Keratinocyte (primary cell): ENCODE data around the gene ZNF578.
"Not testable (repeated sequence)": the region's sequence is repeated elsewhere in the genome, so short reads cannot be mapped to it uniquely, and the experiment has no call there.

ENCODE experiments used
- EZH2 ChIP-seq: IDR thresholded peaks from one replicate; pipeline ENCODE4 v1.6.1; 2012; ENCODE audit warnings: inconsistent platforms, mild to moderate bottlenecking, low read length, moderate library complexity
- TF ChIP-seq, protein P1 (sequence below), 3 experiments: IDR thresholded peaks in 1 of 3; conservative IDR thresholded peaks in 1 of 3; optimal IDR thresholded peaks in 1 of 3; 2 replicates in 2 of 3; 3 replicates in 1 of 3; pipeline versions ENCODE3 to v1.5.1; 2011; ENCODE audit warnings: low read length in 3 of 3, mild to moderate bottlenecking in 3 of 3, moderate library complexity in 2 of 3, control low read depth in 1 of 3, inconsistent platforms in 1 of 3; ENCODE audit not compliant: insufficient read depth in 2 of 3; ENCODE audit errors: extremely low read depth in 1 of 3

DNA sequence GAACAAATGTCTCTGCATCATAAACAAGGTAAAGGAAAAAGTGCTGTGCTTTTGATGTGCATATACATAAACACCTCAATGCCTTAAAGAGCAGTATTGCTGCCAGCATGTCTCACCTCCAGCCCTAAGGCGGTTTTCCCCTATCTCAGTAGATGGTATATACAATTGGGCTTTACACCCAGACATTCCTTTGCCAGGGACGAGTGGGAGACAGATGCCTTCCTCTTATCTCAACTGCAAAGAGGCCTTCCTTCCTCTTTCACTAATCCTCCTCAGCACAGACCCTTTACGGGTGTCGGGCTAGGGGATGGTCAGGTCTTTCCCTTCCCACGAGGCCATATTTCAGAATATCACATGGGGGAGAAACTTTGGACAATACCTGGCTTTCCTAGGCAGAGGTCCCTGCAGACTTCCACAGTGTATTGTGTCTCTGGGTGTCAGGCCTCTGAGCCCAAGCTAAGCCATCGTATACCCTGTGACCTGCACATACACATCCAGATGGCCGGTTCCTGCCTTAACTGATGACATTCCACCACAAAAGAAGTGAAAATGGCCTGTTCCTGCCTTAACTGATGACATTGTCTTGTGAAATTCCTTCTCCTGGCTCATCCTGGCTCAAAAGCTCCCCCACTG lies 30.9 kb downstream of the ZNF578 start:
- TF ChIP-seq, protein P1, sequence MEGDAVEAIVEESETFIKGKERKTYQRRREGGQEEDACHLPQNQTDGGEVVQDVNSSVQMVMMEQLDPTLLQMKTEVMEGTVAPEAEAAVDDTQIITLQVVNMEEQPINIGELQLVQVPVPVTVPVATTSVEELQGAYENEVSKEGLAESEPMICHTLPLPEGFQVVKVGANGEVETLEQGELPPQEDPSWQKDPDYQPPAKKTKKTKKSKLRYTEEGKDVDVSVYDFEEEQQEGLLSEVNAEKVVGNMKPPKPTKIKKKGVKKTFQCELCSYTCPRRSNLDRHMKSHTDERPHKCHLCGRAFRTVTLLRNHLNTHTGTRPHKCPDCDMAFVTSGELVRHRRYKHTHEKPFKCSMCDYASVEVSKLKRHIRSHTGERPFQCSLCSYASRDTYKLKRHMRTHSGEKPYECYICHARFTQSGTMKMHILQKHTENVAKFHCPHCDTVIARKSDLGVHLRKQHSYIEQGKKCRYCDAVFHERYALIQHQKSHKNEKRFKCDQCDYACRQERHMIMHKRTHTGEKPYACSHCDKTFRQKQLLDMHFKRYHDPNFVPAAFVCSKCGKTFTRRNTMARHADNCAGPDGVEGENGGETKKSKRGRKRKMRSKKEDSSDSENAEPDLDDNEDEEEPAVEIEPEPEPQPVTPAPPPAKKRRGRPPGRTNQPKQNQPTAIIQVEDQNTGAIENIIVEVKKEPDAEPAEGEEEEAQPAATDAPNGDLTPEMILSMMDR (optimal IDR thresholded peaks at IDR 0.05 in 1 of 3, IDR thresholded peaks at IDR 0.05 in 1 of 3, conservative IDR thresholded peaks at IDR 0.05 in 1 of 3; ENCODE audit: extremely low read depth in 1 of 3, insufficient read depth in 2 of 3, low read length in 3 of 3), result not testable (repeated sequence)
- TF ChIP-seq EZH2, result not testable (repeated sequence)
